ENCODE measurements around the gene GLI2. TPM values are rescaled to one million over a fixed set of nuclear protein-coding genes. Genes with fewer than 3 reads are reported as not detected.

GLI2 gene
- total and polyA plus RNA-seq, 2 of the 4 experiments (the other 2 are of a cell fraction): 3.8 to 26.0 TPM

DNA sequence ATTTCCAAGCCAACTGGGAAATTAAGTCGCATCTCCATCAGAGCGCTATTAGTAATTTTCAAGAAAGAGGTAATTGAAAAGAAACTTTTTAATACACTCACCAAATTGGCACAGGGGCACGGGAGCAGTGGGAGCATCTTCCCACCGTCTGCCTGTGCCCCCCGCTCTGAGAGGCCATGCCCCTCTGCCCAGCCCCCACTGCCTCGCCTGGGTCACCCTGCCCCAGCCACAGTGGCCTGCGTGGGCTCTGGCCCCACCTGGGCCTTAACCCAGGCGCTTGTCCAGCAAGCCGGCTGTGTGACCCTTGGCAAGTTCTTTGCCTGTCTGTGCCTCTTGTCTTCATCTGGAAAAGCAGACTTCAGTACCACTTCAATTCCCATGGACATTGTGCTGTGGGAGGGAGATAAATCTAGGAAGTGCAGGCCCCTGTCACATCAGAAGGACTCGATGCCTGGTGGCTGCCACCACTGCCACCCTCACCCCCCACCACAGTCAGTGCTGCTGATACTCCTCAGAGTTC, 31.9 kb downstream of the GLI2 start:
- Histone ChIP-seq H3K27ac (ENCODE audit: insufficient read depth, low read length) (peak overlapping the region; percentile 36), H3K9ac (ENCODE audit: low read depth, low read length) (0 out of 2 replicates have a peak overlapping the region, but pooled peaks have one; percentile 5), H2AFZ (replicated peaks; ENCODE audit: low read length, poor library complexity) (no peak overlapping the region), H3K14ac (replicated peaks; ENCODE audit: low read depth, low read length) (peak overlapping the region; percentile 3; the same call in 1 of the 2 replicates), H3K27me3 (ENCODE audit: control insufficient read depth, insufficient read depth, low read length) (no peaks in the 10 kb centered on the region), H4K20me1 (ENCODE audit: insufficient read depth, low read length) (peaks cover 41% of the 10 kb centered on the region), H2AK5ac (ENCODE audit: low read depth, low read length) (peak overlapping the region; percentile 88), H3K79me1 (ENCODE audit: low read depth in 1 of 2, low read length in 2 of 2) (peaks cover 31 to 89% of the 10 kb centered on the region in 2 experiments; a peak in 3 of 4 replicates), H3K4ac (ENCODE audit: low read depth, low read length) (peak overlapping the region; percentile 97), H4K91ac (ENCODE audit: insufficient read depth, low read depth, low read length) (peak overlapping the region; percentile 97), H3K18ac (ENCODE audit: low read depth, low read length) (peak overlapping the region; percentile 8; the same call in 1 of the 2 replicates), H2AK9ac (replicated peaks; ENCODE audit: low read depth, low read length, poor library complexity) (peak overlapping the region; percentile 17), H4K8ac (ENCODE audit: low read depth in 2 of 2, low read length in 2 of 2) (peak overlapping the region; percentile 18 to 36; a peak in 2 of 4 replicates), H2BK20ac (ENCODE audit: low read depth, low read length) (peak overlapping the region; percentile 28; the same call in 1 of the 2 replicates), H3K36me3 (ENCODE audit: control insufficient read depth, insufficient read depth, low read length) (no peaks in the 10 kb centered on the region), H3K4me2 (ENCODE audit: low read depth, low read length) (no peak overlapping the region), H3K56ac (ENCODE audit: extremely low read depth, insufficient read depth, low read length) (no peak overlapping the region), H2BK120ac (ENCODE audit: low read depth, low read length) (peak overlapping the region; percentile 94), H3K23ac (ENCODE audit: low read depth, low read length) (0 out of 2 replicates have a peak overlapping the region, but pooled peaks have one; percentile 61), H3K4me3 (ENCODE audit: insufficient read depth, low read depth, low read length) (no peak overlapping the region), H3K9me3 (ENCODE audit: control insufficient read depth, insufficient read depth, low read length) (no peaks in the 10 kb centered on the region), H2BK15ac (ENCODE audit: low read depth, low read length) (peak overlapping the region; percentile 38; the same call in 1 of the 3 replicates), H2BK5ac (ENCODE audit: low read depth, low read length, poor library complexity, severe bottlenecking) (peak overlapping the region; percentile 94), H4K5ac (ENCODE audit: low read depth, low read length) (no peak overlapping the region; the same call in 1 of the 2 replicates), H3K9me1 (ENCODE audit: insufficient read depth, low read length) (peaks cover 72% of the 10 kb centered on the region), H3K4me1 (ENCODE audit: control insufficient read depth, insufficient read depth, low read length) (peaks cover 70% of the 10 kb centered on the region)
- BruUV-seq (replicated peaks): no TSS peak
- DNase-seq (no peak), ATAC-seq (ENCODE audit: low read depth) (no peak)
- TF ChIP-seq POLR2A (IDR thresholded peaks at IDR 0.05; ENCODE audit: low read depth, low read length): peak; percentile 13; the same call in 1 of the 2 replicates
- no peak for TF ChIP-seq RAD21 (IDR thresholded peaks at IDR 0.05; ENCODE audit: low read length)
- TF ChIP-seq BHLHE40 (IDR thresholded peaks at IDR 0.05; ENCODE audit: low read depth, low read length): no peak
- ChIA-PET CTCF (interaction anchor here (0.5 kb wide), 1 partner anchor 52 kb away, joined by 3 read pairs; no protein-coding TSS in a partner anchor), POLR2A (ENCODE audit: unreplicated experiment) (no interaction called here)
- in situ Hi-C loops (cut with MboI; ENCODE audit: low sequenced_read_pairs): no loop called here
- intact Hi-C loops (cut with micrococcal nuclease): no loop called here
- no CpG with 5 or more reads among the region's 10 CpGs for WGBS, 2 experiments (ENCODE audit: extremely low coverage in 2 of 2, insufficient read length in 1 of 2)
- dilution Hi-C loops (cut with HindIII; ENCODE audit: low sequenced_read_pairs, unreplicated experiment): no loop called here

Measured in IMR-90 (cell line).